Measurements from ENCODE around the gene PRIMA1. TPM values are rescaled to one million over a fixed set of nuclear protein-coding genes. Genes with fewer than 3 reads are reported as not detected.

The PRIMA1 gene
- total and polyA plus RNA-seq, 10 of the 15 experiments (the other 5 are each of a cell fraction or from before 2014, with no cell fraction given) = not detected

DNA sequence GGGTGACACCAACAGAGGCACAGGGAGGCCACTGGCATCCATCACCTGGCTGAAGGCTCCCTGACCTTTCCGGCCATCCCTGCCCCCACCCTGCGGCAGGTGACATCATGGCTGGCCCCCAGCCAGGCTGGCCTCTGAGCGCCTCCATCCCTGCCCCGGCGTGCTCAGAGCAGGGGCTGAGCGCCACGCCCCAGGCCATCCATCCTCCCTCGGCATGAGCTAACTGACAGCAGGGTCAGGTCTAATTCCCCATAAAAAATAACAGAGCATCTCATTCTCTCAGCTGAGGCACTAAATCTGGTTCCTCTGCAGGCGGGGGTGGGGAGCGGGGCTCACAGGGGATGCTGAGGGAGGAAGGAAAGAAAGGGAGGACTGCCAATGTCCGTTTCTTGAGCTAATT is 50.7 kb downstream of the PRIMA1 start:
- Histone ChIP-seq H3K79me2 (ENCODE audit: control insufficient read depth, insufficient read depth, low read length) (no peaks in the 10 kb centered on the region), H3K27me3 (replicated peaks in 1 of 2; ENCODE audit: control insufficient read depth in 2 of 2, insufficient read depth in 2 of 2, low read length in 1 of 2) (no peaks in the 10 kb centered on the region), H3K27ac (ENCODE audit: control insufficient read depth, insufficient read depth) (no peak overlapping the region), H3K36me3 (ENCODE audit: control insufficient read depth in 2 of 2, insufficient read depth in 2 of 2, low read length in 1 of 2) (no peaks in the 10 kb centered on the region), H3K4me2 (ENCODE audit: control insufficient read depth, insufficient read depth) (no peak overlapping the region), H2AFZ (ENCODE audit: control insufficient read depth, low read depth, low read length) (no peak overlapping the region), H3K4me1 (ENCODE audit: control insufficient read depth, insufficient read depth, low read length) (no peaks in the 10 kb centered on the region), H4K20me1 (ENCODE audit: control insufficient read depth, insufficient read depth) (no peaks in the 10 kb centered on the region), H3K9ac (ENCODE audit: control insufficient read depth, insufficient read depth, low read length) (no peak overlapping the region), H3K4me3 (no peak overlapping the region), H3K9me3 (replicated peaks; ENCODE audit: control insufficient read depth, insufficient read depth, low read length) (no peaks in the 10 kb centered on the region)
- TF ChIP-seq EP300 (IDR thresholded peaks at IDR 0.05; ENCODE audit: borderline replicate concordance in 1 of 2, control insufficient read depth in 1 of 2, low read depth in 2 of 2, low read length in 2 of 2) (no peak), USF1 (IDR thresholded peaks at IDR 0.05; ENCODE audit: borderline replicate concordance, extremely low read length, insufficient read depth, low read depth, low read length) (no peak), MEF2B (IDR thresholded peaks at IDR 0.05; ENCODE audit: partially characterized antibody, poor library complexity, severe bottlenecking) (no peak), NR2C1 (IDR thresholded peaks at IDR 0.05) (no peak), RELB (IDR thresholded peaks at IDR 0.05; ENCODE audit: low read depth) (no peak), MYC (IDR thresholded peaks at IDR 0.05; ENCODE audit: insufficient read depth, insufficient read length, insufficient replicate concordance, low read length, severe bottlenecking) (no peak)
- ATAC-seq (no peak), DNase-seq (ENCODE audit: low read depth, low spot score) (no peak), FAIRE-seq (no peak)
- no TSS peak for BruUV-seq (replicated peaks)
- intact Hi-C loops (cut with micrococcal nuclease; ENCODE audit: unreplicated experiment) (no loop called here), in situ Hi-C loops (cut with MboI) (no loop called here)
- ChIA-PET RAD21 (ENCODE audit: unreplicated experiment) (no interaction called here), CTCF (no interaction called here), POLR2A (no interaction called here), SMC1A (ENCODE audit: uncharacterized antibody, unreplicated experiment) (no interaction called here)
- 48% methylated on average over 10 of the region's 11 CpGs for WGBS (ENCODE audit: insufficient coverage, insufficient replicate concordance, low lambda C conversion rate, missing lambda C conversion rate)

Measured in GM12878 (cell line).